ENCODE measurements around the gene OR2H1. TPM values are rescaled to one million over a fixed set of nuclear protein-coding genes. Genes with fewer than 3 reads are reported as not detected.

OR2H1 gene
- total and polyA plus RNA-seq, 8 donors: not detected

GRCh38 chr6:29487131-29487530 lies 30.2 kb downstream of the OR2H1 start:
- H3K27me3 ChIP-seq: no peaks in the 10 kb centered on the region
- intact Hi-C loops (cut with DNase I): no loop called here
- H3K36me3 ChIP-seq: no peaks in the 10 kb centered on the region
- no peak overlapping the region for H3K4me3 ChIP-seq
- ATAC-seq (no peak), FAIRE-seq (no peak), DNase-seq (no peak)
- no peak overlapping the region for H3K27ac ChIP-seq
- TF ChIP-seq, protein P1, sequence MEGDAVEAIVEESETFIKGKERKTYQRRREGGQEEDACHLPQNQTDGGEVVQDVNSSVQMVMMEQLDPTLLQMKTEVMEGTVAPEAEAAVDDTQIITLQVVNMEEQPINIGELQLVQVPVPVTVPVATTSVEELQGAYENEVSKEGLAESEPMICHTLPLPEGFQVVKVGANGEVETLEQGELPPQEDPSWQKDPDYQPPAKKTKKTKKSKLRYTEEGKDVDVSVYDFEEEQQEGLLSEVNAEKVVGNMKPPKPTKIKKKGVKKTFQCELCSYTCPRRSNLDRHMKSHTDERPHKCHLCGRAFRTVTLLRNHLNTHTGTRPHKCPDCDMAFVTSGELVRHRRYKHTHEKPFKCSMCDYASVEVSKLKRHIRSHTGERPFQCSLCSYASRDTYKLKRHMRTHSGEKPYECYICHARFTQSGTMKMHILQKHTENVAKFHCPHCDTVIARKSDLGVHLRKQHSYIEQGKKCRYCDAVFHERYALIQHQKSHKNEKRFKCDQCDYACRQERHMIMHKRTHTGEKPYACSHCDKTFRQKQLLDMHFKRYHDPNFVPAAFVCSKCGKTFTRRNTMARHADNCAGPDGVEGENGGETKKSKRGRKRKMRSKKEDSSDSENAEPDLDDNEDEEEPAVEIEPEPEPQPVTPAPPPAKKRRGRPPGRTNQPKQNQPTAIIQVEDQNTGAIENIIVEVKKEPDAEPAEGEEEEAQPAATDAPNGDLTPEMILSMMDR (IDR thresholded peaks at IDR 0.05): no peak
- WGBS, 2 donors: 74 to 77% methylated on average over 5 of the region's 5 CpGs
- H3K9me3 ChIP-seq: no peaks in the 10 kb centered on the region
- H3K4me1 ChIP-seq: no peaks in the 10 kb centered on the region

GRCh38 chr6:29487660-29488059 lies 30.7 kb downstream of the OR2H1 start, which contains the start of gene MAS1L:
Gene MAS1L, minus strand, starts transcription at chr6:29487956. Its CDS starts 54 bp downstream, at chr6:29487902.
- TF ChIP-seq, protein P1 (IDR thresholded peaks at IDR 0.05): no peak
- Histone ChIP-seq H3K4me3 (no peak within 1 kb of the TSS), H3K9me3 (no peaks in the 10 kb centered on the region)

DNA sequence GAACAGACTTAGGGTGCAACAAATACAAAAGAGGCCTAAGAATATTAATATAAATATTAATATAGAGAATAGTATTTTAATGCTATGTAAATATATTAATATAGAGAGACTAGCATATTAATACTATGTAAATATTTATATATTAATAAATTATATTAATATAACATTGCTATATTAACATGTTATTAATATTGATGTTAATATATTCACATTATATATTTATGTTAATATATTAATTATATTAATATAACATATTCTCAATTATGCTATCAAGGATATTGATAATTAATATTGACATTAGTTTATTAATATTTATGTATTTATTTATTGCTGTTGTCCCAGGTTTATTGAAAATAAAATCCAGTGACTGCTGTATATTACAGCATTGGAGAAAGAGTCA lies 31.9 kb downstream of the OR2H1 start:
- ATAC-seq: no peak
- H3K4me3 ChIP-seq: no peak overlapping the region
- peak; percentile 95 for FAIRE-seq
- intact Hi-C loops (cut with DNase I): no loop called here
- no peak overlapping the region for H3K27ac ChIP-seq
- no peak for DNase-seq
- H3K36me3 ChIP-seq: no peaks in the 10 kb centered on the region
- TF ChIP-seq, protein P1 (IDR thresholded peaks at IDR 0.05): no peak
- no peaks in the 10 kb centered on the region for H3K4me1 ChIP-seq
- no peaks in the 10 kb centered on the region for H3K27me3 ChIP-seq
- no peaks in the 10 kb centered on the region for H3K9me3 ChIP-seq

More at GRCh38 chr6:29487660-29488059, 30.7 kb downstream of the OR2H1 start, which contains the start of gene MAS1L:
- WGBS, 2 donors: 91% methylated on average over 2 of the region's 2 CpGs
- no peak for ATAC-seq
- DNase-seq: no peak
- no peaks in the 10 kb centered on the region for H3K27me3 ChIP-seq
- intact Hi-C loops (cut with DNase I): no loop called here
- no peaks in the 10 kb centered on the region for H3K4me1 ChIP-seq
- H3K36me3 ChIP-seq: no peaks in the 10 kb centered on the region
- no peak within 1 kb of the TSS for H3K27ac ChIP-seq
- no peak for FAIRE-seq

DNA sequence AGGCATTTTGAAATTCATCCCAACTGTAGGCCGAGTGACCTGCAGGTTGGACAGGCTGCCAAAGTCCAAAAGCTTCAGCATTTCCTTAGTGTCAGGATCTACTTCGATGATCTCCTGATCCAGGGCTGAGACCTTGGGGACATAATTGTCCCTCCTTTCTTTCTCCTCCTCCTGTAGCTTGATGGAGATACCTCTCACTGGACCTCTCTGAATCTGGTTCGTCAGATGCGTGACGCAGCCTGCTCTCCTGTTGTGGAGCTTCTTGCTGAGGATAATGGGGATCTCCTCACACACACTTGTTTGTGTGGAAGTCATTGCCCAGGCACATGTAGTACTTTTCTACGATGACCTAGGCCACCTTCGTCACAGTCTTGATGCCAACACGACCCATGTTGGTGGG lies 32.3 kb downstream of the OR2H1 start:
- no peak for ATAC-seq
- TF ChIP-seq, protein P1 (IDR thresholded peaks at IDR 0.05): no peak
- no peak for FAIRE-seq

GRCh38 chr6:29490055-29490454 lies 33.1 kb downstream of the OR2H1 start:
- intact Hi-C loops (cut with DNase I): no loop called here
- TF ChIP-seq, protein P1 (IDR thresholded peaks at IDR 0.05): no peak
- ATAC-seq (no peak), DNase-seq (no peak), FAIRE-seq (no peak)
- Histone ChIP-seq H3K27me3 (no peaks in the 10 kb centered on the region), H3K9me3 (no peaks in the 10 kb centered on the region), H3K4me1 (no peaks in the 10 kb centered on the region), H3K27ac (no peak overlapping the region), H3K36me3 (no peaks in the 10 kb centered on the region), H3K4me3 (no peak overlapping the region)
- WGBS, 2 donors: 82% methylated on average over 3 of the region's 3 CpGs

More for the DNA sequence above, 32.3 kb downstream of the OR2H1 start:
- no peaks in the 10 kb centered on the region for H3K36me3 ChIP-seq
- no peaks in the 10 kb centered on the region for H3K9me3 ChIP-seq
- H3K4me3 ChIP-seq: no peak overlapping the region
- no peak overlapping the region for H3K27ac ChIP-seq
- no peak for DNase-seq
- intact Hi-C loops (cut with DNase I): no loop called here
- WGBS, 2 donors: 84 to 92% methylated on average over 8 of the region's 8 CpGs
- no peaks in the 10 kb centered on the region for H3K27me3 ChIP-seq
- no peaks in the 10 kb centered on the region for H3K4me1 ChIP-seq
